Epithelial cell of proximal tubule (primary cell): ENCODE measurements around the gene PABPC1L. TPM values are rescaled to one million over a fixed set of nuclear protein-coding genes. Genes with fewer than 3 reads are reported as not detected.

Experiments
- DNase-seq: peaks from one replicate; pipeline ENCODE4 v3.0.0-alpha.2; 2011; ENCODE audit warnings: low read depth
- H3K4me3 ChIP-seq: 2 replicates; pipeline ENCODE4 v1.5.1; 2011; ENCODE audit warnings: low read depth, mild to moderate bottlenecking, low read length
- CTCF ChIP-seq: conservative IDR thresholded peaks from 2 replicates; pipeline ENCODE4 v1.5.1; 2012; ENCODE audit warnings: low read depth, mild to moderate bottlenecking, low read length
- total RNA-seq: library from RNA; depleted of rRNA; stranded (reverse); fragments of >200 nt; gene quantifications from 2 replicates; pipeline ENCODE4 v1.2.3, GENCODE V29; 2015

Gene PABPC1L
- total RNA-seq, 1 donor from 2014 or later: 9.2 TPM

- no peak for DNase-seq
- no peak overlapping the region for H3K4me3 ChIP-seq
- peak; percentile 16 for TF ChIP-seq CTCF
Measured at GRCh38 chr20:44942264-44942973, 32.6 kb downstream of the PABPC1L start.

- H3K4me3 ChIP-seq: no peak overlapping the region
- TF ChIP-seq CTCF: no peak
- no peak for DNase-seq
Measured at GRCh38 chr20:44943828-44944227, 34.0 kb downstream of the PABPC1L start.

GRCh38 chr20:44945261-44945660 lies 35.4 kb downstream of the PABPC1L start:
- no peak for TF ChIP-seq CTCF
- DNase-seq: no peak
- H3K4me3 ChIP-seq: no peak overlapping the region

GRCh38 chr20:44946271-44946852 lies 36.5 kb downstream of the PABPC1L start:
- no peak for DNase-seq
- no peak overlapping the region for H3K4me3 ChIP-seq
- TF ChIP-seq CTCF: no peak

GRCh38 chr20:44948107-44948506 lies 38.2 kb downstream of the PABPC1L start:
- no peak overlapping the region for H3K4me3 ChIP-seq
- DNase-seq: no peak
- TF ChIP-seq CTCF: no peak

GRCh38 chr20:44948513-44948912 lies 38.7 kb downstream of the PABPC1L start:
- no peak for DNase-seq
- no peak overlapping the region for H3K4me3 ChIP-seq
- no peak for TF ChIP-seq CTCF

GRCh38 chr20:44950368-44950767 lies 40.5 kb downstream of the PABPC1L start:
- H3K4me3 ChIP-seq: no peak overlapping the region
- no peak for TF ChIP-seq CTCF
- DNase-seq: no peak
